ENCODE data around the gene ARSI.

The ARSI gene

DNA sequence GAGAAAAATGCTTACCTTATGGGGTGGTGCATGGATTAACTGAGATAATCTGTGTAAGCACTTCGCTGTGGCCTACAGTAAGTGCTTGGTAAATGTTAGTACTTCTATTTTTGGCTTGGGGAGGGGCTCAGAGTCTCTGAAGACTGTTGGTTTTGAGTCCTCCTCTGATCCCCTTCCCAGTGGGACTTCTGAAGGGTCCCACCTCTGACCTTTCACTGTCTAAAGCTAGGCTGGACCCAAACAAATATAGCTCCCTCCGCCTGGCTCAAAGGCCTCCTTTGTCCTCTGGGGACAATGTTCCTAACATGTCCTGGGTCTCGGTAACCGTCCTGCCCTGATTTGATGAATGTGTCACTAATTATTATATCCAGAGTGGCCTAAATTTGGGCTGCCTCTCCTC lies 47.9 kb downstream of the ARSI start:
- TF ChIP-seq EZH2phosphoT487 (IDR thresholded peaks at IDR 0.05; ENCODE audit: borderline replicate concordance, low read length): no peak
- TF ChIP-seq, protein P1, sequence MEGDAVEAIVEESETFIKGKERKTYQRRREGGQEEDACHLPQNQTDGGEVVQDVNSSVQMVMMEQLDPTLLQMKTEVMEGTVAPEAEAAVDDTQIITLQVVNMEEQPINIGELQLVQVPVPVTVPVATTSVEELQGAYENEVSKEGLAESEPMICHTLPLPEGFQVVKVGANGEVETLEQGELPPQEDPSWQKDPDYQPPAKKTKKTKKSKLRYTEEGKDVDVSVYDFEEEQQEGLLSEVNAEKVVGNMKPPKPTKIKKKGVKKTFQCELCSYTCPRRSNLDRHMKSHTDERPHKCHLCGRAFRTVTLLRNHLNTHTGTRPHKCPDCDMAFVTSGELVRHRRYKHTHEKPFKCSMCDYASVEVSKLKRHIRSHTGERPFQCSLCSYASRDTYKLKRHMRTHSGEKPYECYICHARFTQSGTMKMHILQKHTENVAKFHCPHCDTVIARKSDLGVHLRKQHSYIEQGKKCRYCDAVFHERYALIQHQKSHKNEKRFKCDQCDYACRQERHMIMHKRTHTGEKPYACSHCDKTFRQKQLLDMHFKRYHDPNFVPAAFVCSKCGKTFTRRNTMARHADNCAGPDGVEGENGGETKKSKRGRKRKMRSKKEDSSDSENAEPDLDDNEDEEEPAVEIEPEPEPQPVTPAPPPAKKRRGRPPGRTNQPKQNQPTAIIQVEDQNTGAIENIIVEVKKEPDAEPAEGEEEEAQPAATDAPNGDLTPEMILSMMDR (IDR thresholded peaks at IDR 0.05; ENCODE audit: low read depth, low read length, poor library complexity, severe bottlenecking): no peak
- H3K9me2 ChIP-seq (replicated peaks; ENCODE audit: control insufficient read depth, low read length): no peaks in the 10 kb centered on the region
- H3K27me3 ChIP-seq (ENCODE audit: control insufficient read depth, low read length): no peaks in the 10 kb centered on the region
- no peaks in the 10 kb centered on the region for H3F3A ChIP-seq (ENCODE audit: control insufficient read depth, insufficient read depth)
- no peaks in the 10 kb centered on the region for H4K20me1 ChIP-seq (ENCODE audit: control insufficient read depth, insufficient read depth, low read depth, low read length)
- no peaks in the 10 kb centered on the region for H3K79me2 ChIP-seq (ENCODE audit: control insufficient read depth, low read length)
- no peak overlapping the region for H3K4me2 ChIP-seq (ENCODE audit: low read length)
- H3K4me1 ChIP-seq (ENCODE audit: control insufficient read depth, low read length): no peaks in the 10 kb centered on the region
- H3K4me3 ChIP-seq (ENCODE audit: low read length): no peak overlapping the region
- no peaks in the 10 kb centered on the region for H3K9me3 ChIP-seq (ENCODE audit: control insufficient read depth, insufficient read depth, low read length)
- no peak overlapping the region for H3K27ac ChIP-seq (ENCODE audit: low read depth, low read length)
- no peaks in the 10 kb centered on the region for H3K36me3 ChIP-seq (ENCODE audit: control insufficient read depth, low read length)

DNA sequence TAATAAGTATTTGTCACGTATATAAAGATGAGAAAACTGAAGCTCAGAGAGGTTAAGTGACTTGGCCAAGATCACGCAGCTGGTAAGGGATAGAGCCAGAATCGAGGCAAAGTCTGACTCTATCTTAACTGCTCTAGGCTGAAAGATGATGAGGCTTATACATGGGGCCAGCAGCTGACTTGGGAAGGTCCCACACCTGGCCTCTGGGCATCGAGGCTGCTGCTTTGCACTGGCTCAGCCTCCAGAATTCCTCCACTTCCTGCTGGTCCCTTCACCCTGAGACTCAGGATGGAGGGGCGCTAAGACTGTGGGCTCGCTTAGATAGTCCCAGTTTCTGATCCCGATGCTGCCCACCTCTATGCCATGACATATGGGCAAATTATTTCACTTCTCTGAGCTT lies 48.3 kb downstream of the ARSI start:
- Histone ChIP-seq H3K4me3 (ENCODE audit: low read length) (no peak overlapping the region), H3K27me3 (ENCODE audit: control insufficient read depth, low read length) (no peaks in the 10 kb centered on the region), H3F3A (ENCODE audit: control insufficient read depth, insufficient read depth) (no peaks in the 10 kb centered on the region), H3K4me1 (ENCODE audit: control insufficient read depth, low read length) (no peaks in the 10 kb centered on the region), H3K27ac (ENCODE audit: low read depth, low read length) (no peak overlapping the region), H3K9me3 (ENCODE audit: control insufficient read depth, insufficient read depth, low read length) (no peaks in the 10 kb centered on the region), H4K20me1 (ENCODE audit: control insufficient read depth, insufficient read depth, low read depth, low read length) (no peaks in the 10 kb centered on the region), H3K36me3 (ENCODE audit: control insufficient read depth, low read length) (no peaks in the 10 kb centered on the region), H3K9me2 (replicated peaks; ENCODE audit: control insufficient read depth, low read length) (no peaks in the 10 kb centered on the region), H3K79me2 (ENCODE audit: control insufficient read depth, low read length) (no peaks in the 10 kb centered on the region), H3K4me2 (ENCODE audit: low read length) (no peak overlapping the region)
- TF ChIP-seq EZH2phosphoT487 (IDR thresholded peaks at IDR 0.05; ENCODE audit: borderline replicate concordance, low read length): no peak
- TF ChIP-seq, protein P1 (IDR thresholded peaks at IDR 0.05; ENCODE audit: low read depth, low read length, poor library complexity, severe bottlenecking): no peak

DNA sequence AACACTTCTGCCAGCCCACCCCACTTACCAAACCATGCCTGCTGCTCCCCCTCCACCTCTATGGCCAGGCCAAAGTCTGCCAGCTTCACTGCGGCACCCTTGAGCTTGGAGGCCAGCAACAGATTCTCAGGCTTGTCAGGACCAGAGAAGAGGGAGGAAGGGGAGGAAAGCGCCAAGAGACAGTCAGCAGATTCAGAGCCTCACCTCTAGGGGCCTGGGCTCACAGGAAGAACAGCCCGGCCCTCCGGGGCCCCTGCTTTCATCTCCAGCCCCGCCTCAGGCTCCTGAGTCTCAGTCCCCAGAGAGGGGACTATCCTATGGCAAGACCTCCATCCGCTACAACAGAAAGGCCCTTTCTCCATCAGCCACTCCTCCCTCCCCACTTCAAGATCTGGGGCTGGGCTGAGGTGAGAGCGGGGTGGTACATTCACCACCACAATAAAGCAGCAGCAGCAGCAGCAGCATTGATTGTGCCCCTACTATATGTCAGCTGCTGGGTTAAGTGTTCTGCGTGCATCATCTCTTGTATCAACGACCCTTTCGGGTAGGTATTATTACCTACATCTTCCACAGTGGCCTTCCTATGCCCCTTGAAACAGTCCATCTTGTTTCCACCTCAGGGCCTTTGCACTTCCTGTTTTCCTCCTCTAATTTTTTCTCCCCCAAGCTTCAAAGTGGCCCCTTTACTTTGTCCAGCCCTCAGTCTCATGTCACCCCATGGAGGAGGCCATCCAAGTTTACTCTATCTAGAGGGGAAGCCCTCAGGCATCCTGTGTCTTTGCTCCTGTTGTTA lies 49.1 kb downstream of the ARSI start:
- Histone ChIP-seq H3K79me2 (ENCODE audit: control insufficient read depth, low read length) (no peaks in the 10 kb centered on the region), H3K36me3 (ENCODE audit: control insufficient read depth, low read length) (no peaks in the 10 kb centered on the region), H3F3A (ENCODE audit: control insufficient read depth, insufficient read depth) (no peaks in the 10 kb centered on the region), H3K4me3 (ENCODE audit: low read length) (no peak overlapping the region), H3K9me3 (ENCODE audit: control insufficient read depth, insufficient read depth, low read length) (no peaks in the 10 kb centered on the region), H3K9me2 (replicated peaks; ENCODE audit: control insufficient read depth, low read length) (no peaks in the 10 kb centered on the region), H4K20me1 (ENCODE audit: control insufficient read depth, insufficient read depth, low read depth, low read length) (no peaks in the 10 kb centered on the region), H3K27ac (ENCODE audit: low read depth, low read length) (no peak overlapping the region), H3K4me2 (ENCODE audit: low read length) (no peak overlapping the region), H3K27me3 (ENCODE audit: control insufficient read depth, low read length) (no peaks in the 10 kb centered on the region), H3K4me1 (ENCODE audit: control insufficient read depth, low read length) (no peaks in the 10 kb centered on the region)
- TF ChIP-seq, protein P1 (IDR thresholded peaks at IDR 0.05; ENCODE audit: low read depth, low read length, poor library complexity, severe bottlenecking): no peak
- TF ChIP-seq EZH2phosphoT487 (IDR thresholded peaks at IDR 0.05; ENCODE audit: borderline replicate concordance, low read length): no peak
